ENCODE results near the gene ALG14. TPM values are rescaled to one million over a fixed set of nuclear protein-coding genes. Genes with fewer than 3 reads are reported as not detected.

ALG14 gene
- total RNA-seq, 1 donor from 2014 or later = 5.5 TPM

DNA sequence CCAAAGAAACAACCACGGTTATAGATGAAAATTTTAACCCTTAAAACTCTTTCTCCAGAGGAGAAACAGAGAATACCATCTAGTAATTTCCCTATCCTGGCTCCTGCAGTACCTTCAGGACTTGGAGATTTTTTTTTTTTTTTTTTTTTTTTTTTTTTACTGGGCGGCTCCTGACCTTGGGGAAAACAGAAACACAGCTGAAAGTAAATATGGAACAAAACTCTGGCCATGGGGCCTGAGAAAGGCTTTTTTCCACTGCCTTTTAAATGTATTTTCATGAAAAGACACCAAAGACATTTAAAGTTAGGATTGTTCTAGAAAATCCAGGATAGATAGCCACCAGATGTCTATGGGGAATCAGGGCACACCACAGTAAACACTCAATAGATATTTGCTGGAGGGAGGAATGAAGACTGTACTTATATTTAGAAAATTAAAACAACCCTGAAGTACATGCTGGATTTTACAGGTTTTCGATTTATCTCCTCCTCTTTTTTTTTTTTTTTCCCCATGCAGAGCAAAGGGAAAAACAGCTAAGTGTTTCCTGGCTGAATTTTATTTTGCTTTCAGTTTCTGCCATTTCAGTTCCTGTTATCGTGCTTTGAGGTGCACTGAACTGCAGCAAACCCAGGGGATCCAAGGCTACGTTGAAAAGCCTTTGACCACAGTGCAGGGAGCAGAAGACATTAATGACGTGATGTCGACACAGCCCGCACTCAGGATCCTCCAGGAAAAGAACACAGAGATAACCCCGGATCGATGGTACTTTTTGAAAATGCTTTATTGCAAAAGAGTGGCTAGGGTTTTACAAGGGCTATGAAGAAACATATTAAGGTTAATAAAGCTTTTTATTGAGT is 110.1 kb downstream of the ALG14 start:
- Mint-ChIP-seq H3K9me3 (ENCODE audit: unreplicated experiment) (no peaks in the 10 kb centered on the region), H3K4me3 (ENCODE audit: unreplicated experiment) (peak overlapping the region; percentile 64), H3K27me3 (ENCODE audit: unreplicated experiment) (no peaks in the 10 kb centered on the region), H3K36me3 (ENCODE audit: unreplicated experiment) (no peaks in the 10 kb centered on the region), H3K4me1 (ENCODE audit: unreplicated experiment) (peaks cover 14% of the 10 kb centered on the region), H3K27ac (ENCODE audit: unreplicated experiment) (peak overlapping the region; percentile 92)
- DNase-seq (ENCODE audit: extremely low spot score, unreplicated experiment) = no peak
- TF ChIP-seq, protein P1, sequence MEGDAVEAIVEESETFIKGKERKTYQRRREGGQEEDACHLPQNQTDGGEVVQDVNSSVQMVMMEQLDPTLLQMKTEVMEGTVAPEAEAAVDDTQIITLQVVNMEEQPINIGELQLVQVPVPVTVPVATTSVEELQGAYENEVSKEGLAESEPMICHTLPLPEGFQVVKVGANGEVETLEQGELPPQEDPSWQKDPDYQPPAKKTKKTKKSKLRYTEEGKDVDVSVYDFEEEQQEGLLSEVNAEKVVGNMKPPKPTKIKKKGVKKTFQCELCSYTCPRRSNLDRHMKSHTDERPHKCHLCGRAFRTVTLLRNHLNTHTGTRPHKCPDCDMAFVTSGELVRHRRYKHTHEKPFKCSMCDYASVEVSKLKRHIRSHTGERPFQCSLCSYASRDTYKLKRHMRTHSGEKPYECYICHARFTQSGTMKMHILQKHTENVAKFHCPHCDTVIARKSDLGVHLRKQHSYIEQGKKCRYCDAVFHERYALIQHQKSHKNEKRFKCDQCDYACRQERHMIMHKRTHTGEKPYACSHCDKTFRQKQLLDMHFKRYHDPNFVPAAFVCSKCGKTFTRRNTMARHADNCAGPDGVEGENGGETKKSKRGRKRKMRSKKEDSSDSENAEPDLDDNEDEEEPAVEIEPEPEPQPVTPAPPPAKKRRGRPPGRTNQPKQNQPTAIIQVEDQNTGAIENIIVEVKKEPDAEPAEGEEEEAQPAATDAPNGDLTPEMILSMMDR (IDR thresholded peaks at IDR 0.05) = no peak

DNA sequence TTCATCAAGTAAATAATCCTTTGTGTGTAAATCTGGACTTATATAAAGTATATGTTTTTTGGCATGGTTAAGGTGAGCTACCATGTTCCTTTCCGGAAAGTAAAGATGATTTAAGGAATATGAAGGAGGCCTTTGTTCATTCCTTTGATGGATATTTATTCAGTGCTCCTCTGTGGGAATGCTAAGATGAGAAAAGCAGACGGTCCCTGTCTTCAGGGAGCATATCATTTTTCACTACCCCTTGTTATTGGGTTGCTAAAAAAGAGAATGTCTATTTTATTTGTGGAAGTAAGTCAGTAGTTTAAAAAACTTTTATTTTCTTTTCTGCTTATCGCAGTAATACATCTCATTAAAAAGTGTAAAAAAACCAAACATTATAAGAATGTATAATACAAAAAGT is 110.8 kb downstream of the ALG14 start:
- Mint-ChIP-seq H3K27me3 (ENCODE audit: unreplicated experiment) (no peaks in the 10 kb centered on the region), H3K9me3 (ENCODE audit: unreplicated experiment) (no peaks in the 10 kb centered on the region), H3K36me3 (ENCODE audit: unreplicated experiment) (no peaks in the 10 kb centered on the region), H3K4me3 (ENCODE audit: unreplicated experiment) (no peak overlapping the region), H3K4me1 (ENCODE audit: unreplicated experiment) (peaks cover 14% of the 10 kb centered on the region), H3K27ac (ENCODE audit: unreplicated experiment) (peak overlapping the region; percentile 23)
- DNase-seq (ENCODE audit: extremely low spot score, unreplicated experiment) = no peak
- TF ChIP-seq, protein P1 (IDR thresholded peaks at IDR 0.05) = no peak

DNA sequence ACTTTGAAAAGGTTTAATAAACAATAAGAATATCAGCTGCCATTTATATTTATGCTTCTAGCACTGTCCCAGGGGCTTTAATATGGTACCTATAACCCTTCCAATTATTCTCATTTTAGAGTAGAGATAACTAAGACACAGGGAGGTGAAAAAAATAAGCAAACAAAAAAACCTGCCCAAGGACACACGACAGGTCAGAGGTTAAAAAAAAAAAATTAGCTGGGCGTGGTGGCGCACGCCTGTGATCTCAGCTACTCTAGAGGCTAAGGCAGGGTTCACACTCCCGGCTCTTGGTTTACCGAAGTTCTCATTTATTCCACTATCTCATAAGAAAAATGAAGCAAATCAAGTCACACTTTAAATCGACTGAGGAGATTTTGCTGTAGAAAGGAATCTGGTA is 111.2 kb downstream of the ALG14 start:
- peaks cover 14% of the 10 kb centered on the region for H3K4me1 Mint-ChIP-seq (ENCODE audit: unreplicated experiment)
- no peaks in the 10 kb centered on the region for H3K9me3 Mint-ChIP-seq (ENCODE audit: unreplicated experiment)
- peak overlapping the region; percentile 23 for H3K27ac Mint-ChIP-seq (ENCODE audit: unreplicated experiment)
- no peak for DNase-seq (ENCODE audit: extremely low spot score, unreplicated experiment)
- no peak overlapping the region for H3K4me3 Mint-ChIP-seq (ENCODE audit: unreplicated experiment)
- no peaks in the 10 kb centered on the region for H3K36me3 Mint-ChIP-seq (ENCODE audit: unreplicated experiment)
- TF ChIP-seq, protein P1 (IDR thresholded peaks at IDR 0.05) = no peak
- H3K27me3 Mint-ChIP-seq (ENCODE audit: unreplicated experiment) = no peaks in the 10 kb centered on the region

DNA sequence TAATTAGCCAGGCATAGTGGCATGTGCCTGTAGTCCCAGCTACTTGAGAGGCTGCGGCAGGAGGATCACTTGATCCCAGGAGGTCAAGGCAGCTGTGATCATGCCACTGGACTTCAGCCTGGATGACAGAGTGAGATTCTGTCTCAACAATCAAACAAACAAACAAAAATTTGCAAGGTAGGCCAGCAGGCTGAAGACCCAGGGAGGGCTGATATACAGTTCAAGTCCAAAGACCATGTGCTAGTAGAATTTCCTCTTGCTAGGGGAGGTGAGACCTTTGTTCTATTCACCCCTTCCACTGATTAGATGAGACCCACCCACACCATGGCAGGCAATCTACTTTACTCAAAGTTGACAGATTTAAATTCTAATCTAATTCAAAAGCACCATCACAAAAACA is 114.7 kb downstream of the ALG14 start:
- no peak overlapping the region for H3K4me3 Mint-ChIP-seq (ENCODE audit: unreplicated experiment)
- DNase-seq (ENCODE audit: extremely low spot score, unreplicated experiment) = no peak
- H3K27me3 Mint-ChIP-seq (ENCODE audit: unreplicated experiment) = no peaks in the 10 kb centered on the region
- H3K9me3 Mint-ChIP-seq (ENCODE audit: unreplicated experiment) = no peaks in the 10 kb centered on the region
- TF ChIP-seq, protein P1 (IDR thresholded peaks at IDR 0.05) = no peak
- no peak overlapping the region for H3K27ac Mint-ChIP-seq (ENCODE audit: unreplicated experiment)
- H3K36me3 Mint-ChIP-seq (ENCODE audit: unreplicated experiment) = no peaks in the 10 kb centered on the region
- peaks cover 24% of the 10 kb centered on the region for H3K4me1 Mint-ChIP-seq (ENCODE audit: unreplicated experiment)

DNA sequence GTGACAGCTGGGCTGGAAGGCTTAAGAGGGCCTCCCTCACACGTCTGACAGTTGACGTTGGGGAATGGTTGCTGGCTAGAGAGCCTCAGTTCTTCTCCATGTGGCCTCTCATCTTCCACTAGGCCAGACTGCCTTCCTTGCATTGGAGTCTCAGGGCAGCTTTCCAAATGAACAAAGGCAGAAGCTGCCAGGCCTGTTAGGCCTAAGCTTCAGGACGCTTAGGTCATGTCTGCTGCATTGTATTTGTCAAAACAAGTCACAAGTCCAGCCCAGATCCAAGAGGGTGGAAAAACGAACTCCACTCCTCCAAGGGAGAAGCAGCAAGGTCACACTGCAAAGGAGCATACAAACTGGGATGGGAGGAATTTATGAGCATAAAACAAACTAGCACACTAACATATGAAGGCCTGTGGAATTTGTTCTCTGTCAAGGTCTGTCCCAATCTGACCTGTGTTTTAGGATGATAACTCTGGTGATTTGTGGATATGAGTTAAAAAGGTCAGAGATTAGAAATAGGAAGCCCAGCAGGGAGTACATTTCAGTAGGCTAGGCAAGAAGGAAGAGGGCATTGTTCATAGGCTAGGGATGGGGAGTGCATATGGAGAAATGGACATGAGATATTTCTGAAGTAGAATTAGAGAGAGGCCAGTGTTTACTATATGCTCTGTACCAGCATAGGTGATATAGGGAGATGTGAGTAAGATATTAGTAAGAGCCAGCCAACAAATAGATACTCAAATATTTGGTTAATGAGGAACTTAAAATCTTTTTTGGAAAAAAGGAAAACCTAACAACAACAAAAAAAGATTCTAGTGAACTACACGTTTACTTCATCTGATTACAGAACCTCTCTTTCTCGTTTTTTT is 116.8 kb downstream of the ALG14 start:
- DNase-seq (ENCODE audit: extremely low spot score, unreplicated experiment) = no peak
- Mint-ChIP-seq H3K4me3 (ENCODE audit: unreplicated experiment) (no peak overlapping the region), H3K27ac (ENCODE audit: unreplicated experiment) (no peak overlapping the region), H3K9me3 (ENCODE audit: unreplicated experiment) (peaks cover 3% of the 10 kb centered on the region), H3K27me3 (ENCODE audit: unreplicated experiment) (no peaks in the 10 kb centered on the region), H3K4me1 (ENCODE audit: unreplicated experiment) (peaks cover 16% of the 10 kb centered on the region), H3K36me3 (ENCODE audit: unreplicated experiment) (no peaks in the 10 kb centered on the region)
- TF ChIP-seq, protein P1 (IDR thresholded peaks at IDR 0.05) = no peak
